Measurements from ENCODE around the gene TMEM88. TPM values are rescaled to one million over a fixed set of nuclear protein-coding genes. Genes with fewer than 3 reads are reported as not detected.

Gene TMEM88
- total RNA-seq, 4 donors from 2014 or later: 1.5 to 3.8 (median 1.6) TPM; not detected in 1

GRCh38 chr17:7841396-7841914, 13.4 kb upstream of the TMEM88 start:
- Histone ChIP-seq H3K27ac (peak overlapping the region; percentile 96 to 99 (median 97)), H3K4me3 (peak overlapping the region; percentile 67 to 81 (median 74)), H3K9me3 (no peaks in the 10 kb centered on the region), H3K36me3 (peaks cover 6 to 21% (median 8%) of the 10 kb centered on the region in 3 donors), H3K4me1 (peaks cover 46 to 94% (median 62%) of the 10 kb centered on the region in 3 donors), H3K27me3 (no peaks in the 10 kb centered on the region)
- intact Hi-C loops (cut with DNase I): no loop called here
- no peak for DNase-seq
- TF ChIP-seq CTCF (IDR thresholded peaks at IDR 0.05) (peak in 1 of 6 experiments; percentile 23), POLR2A (IDR thresholded peaks at IDR 0.05) (peak in 1 of 4 donors; percentile 32)
- WGBS, 2 donors: 4% methylated on average over 11 to 14 of the region's 34 CpGs

GRCh38 chr17:7841915-7842379, 12.9 kb upstream of the TMEM88 start:
- H3K9me3 ChIP-seq: no peaks in the 10 kb centered on the region
- H3K36me3 ChIP-seq: peaks cover 11 to 26% (median 12%) of the 10 kb centered on the region in 3 donors
- no peak for DNase-seq
- H3K27ac ChIP-seq: peak overlapping the region; percentile 96 to 99 (median 97)
- 0% methylated on average over 9 of the region's 46 CpGs; no CpG with 5 or more reads in 1 of the 2 donors for WGBS, 2 donors
- H3K4me1 ChIP-seq: peaks cover 42 to 90% (median 57%) of the 10 kb centered on the region in 3 donors
- intact Hi-C loops (cut with DNase I): no loop called here
- H3K4me3 ChIP-seq: peak overlapping the region; percentile 67 to 81 (median 74)
- peak in 2 of 6 experiments; percentile 2 to 18 for TF ChIP-seq CTCF (IDR thresholded peaks at IDR 0.05)
- no peak for TF ChIP-seq POLR2A (IDR thresholded peaks at IDR 0.05)
- no peaks in the 10 kb centered on the region for H3K27me3 ChIP-seq

GRCh38 chr17:7842380-7843256, 12.2 kb upstream of the TMEM88 start:
- H3K27ac ChIP-seq: peak overlapping the region; percentile 96 to 99 (median 97)
- peaks cover 35 to 83% (median 51%) of the 10 kb centered on the region in 3 donors for H3K4me1 ChIP-seq
- 0% methylated on average over 15 to 26 of the region's 47 CpGs for WGBS, 2 donors
- H3K9me3 ChIP-seq: no peaks in the 10 kb centered on the region
- no peaks in the 10 kb centered on the region for H3K27me3 ChIP-seq
- TF ChIP-seq POLR2A (IDR thresholded peaks at IDR 0.05) (peak in 3 of 4 donors; percentile 4 to 58 (median 37)), CTCF (IDR thresholded peaks at IDR 0.05) (no peak)
- peaks cover 18 to 32% (median 18%) of the 10 kb centered on the region in 3 donors for H3K36me3 ChIP-seq
- intact Hi-C loops (cut with DNase I): no loop called here
- peak overlapping the region; percentile 67 to 81 (median 74) for H3K4me3 ChIP-seq
- DNase-seq: no peak

- Histone ChIP-seq H3K27me3 (no peaks in the 10 kb centered on the region), H3K36me3 (peaks cover 24 to 38% (median 24%) of the 10 kb centered on the region in 3 donors), H3K27ac (peak overlapping the region; percentile 96 to 99 (median 97)), H3K4me1 (peaks cover 31 to 78% (median 46%) of the 10 kb centered on the region in 3 donors), H3K9me3 (no peaks in the 10 kb centered on the region), H3K4me3 (peak overlapping the region; percentile 67 to 81 (median 74))
- WGBS, 2 donors: 0% methylated on average over 1 of the region's 17 CpGs; no CpG with 5 or more reads in 1 of the 2 donors
- TF ChIP-seq CTCF (IDR thresholded peaks at IDR 0.05) (no peak), POLR2A (IDR thresholded peaks at IDR 0.05) (no peak)
- no peak for DNase-seq
- intact Hi-C loops (cut with DNase I): no loop called here
These were observed 11.7 kb upstream of the TMEM88 start for GRCh38 chr17:7843257-7843535.

All from esophagus squamous epithelium (tissue), 5 donors.